Adipose tissue (tissue), 3 donors: Measurements from ENCODE around the gene HTR4. TPM values are rescaled to one million over a fixed set of nuclear protein-coding genes. Genes with fewer than 3 reads are reported as not detected.
"Not testable (repeated sequence)": the region's sequence is repeated elsewhere in the genome, so short reads cannot be mapped to it uniquely, and the experiment has no call there.

ENCODE experiments used
- H3K27ac ChIP-seq: one replicate; pipeline ENCODE4 v1.5.1; 2013; ENCODE audit warnings: low read depth, low read length
- WGBS, 3 donors: extraction: QIAGEN DNeasy Blood & Tissue Kit; methylation state at CpG; one replicate each; pipeline ENCODE4 v1.1.7; 2013; 5-methylcytosine and 5-hydroxymethylcytosine counted together
- polyA plus RNA-seq, 3 donors: library from polyadenylated mRNA; stranded (reverse); fragments of 200-250 nt; gene quantifications; one replicate each; pipeline ENCODE4 v1.2.3, GENCODE V29; 2013
- donor health status: healthy with polysubstance abuse.
- donor health status: Bipolar disorder and iron deficiency.
- donor health status: healthy.

Gene HTR4
- polyA plus RNA-seq, 3 donors, result not detected

DNA sequence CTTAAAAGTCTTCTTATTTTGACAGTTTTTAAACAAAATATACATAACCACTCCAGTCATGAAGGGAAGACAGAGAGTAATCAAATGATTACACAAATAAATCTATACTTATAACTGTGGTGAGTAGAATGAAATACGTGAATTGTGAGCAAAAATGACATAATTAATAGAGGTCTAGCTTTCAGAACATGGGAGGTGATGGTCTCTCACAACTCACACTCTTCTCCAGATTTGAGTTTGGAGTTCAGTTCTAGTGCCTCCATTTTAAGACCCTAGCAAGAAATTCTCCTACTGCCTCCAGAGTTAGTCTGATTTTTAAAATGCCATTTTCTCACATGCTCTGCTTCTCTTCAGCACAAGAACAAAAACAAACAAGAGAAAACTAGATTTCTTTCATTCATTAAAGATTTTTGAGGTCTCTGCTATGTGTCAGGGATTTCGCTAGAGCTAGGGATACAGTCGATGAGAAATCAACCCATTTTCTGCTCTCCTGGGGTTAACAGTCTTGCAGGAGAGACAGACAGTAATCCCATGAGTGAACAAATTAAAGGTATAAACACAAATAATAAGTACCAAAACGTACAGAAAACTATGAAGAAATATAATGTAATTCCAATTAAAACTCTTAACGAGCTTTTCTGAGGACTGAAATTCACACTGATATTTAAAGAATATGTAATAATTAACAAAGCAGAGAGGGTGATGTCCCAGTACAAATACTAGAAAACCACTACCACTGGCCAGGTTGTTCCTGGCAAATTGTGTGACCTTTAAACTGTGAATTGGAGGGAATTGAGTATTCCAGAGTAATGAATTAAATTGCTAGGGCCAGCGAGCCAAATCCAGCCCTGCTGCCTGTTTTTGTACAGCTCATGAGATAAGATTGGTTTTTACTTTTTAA, 27.1 kb upstream of the HTR4 start:
- 54 to 77% (median 72%) methylated on average over 6 of the region's 6 CpGs for whole genome bisulfite sequencing, 3 donors
- no peak overlapping the region for H3K27ac ChIP-seq

DNA sequence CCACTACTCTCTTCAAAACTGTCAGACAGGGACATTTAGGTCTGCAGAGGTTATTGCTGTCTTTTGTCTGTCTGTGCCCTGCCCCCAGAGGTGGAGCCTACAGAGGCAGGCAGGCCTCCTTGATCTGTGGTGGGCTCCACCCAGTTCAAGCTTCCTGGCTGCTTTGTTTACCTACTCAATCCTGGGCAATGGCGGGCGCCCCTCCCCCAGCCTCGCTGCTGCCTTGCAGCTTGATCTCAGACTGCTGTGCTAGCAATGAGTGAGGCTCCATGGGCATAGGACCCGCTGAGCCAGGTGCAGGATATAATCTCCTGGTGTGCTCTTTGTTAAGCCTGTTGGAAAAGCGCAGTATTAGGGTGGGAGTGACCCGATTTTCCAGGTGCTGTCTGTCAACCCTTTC, 19.4 kb upstream of the HTR4 start:
- 86 to 93% (median 91%) methylated on average over 6 of the region's 6 CpGs for WGBS, 3 donors
- H3K27ac ChIP-seq, result not testable (repeated sequence)

DNA sequence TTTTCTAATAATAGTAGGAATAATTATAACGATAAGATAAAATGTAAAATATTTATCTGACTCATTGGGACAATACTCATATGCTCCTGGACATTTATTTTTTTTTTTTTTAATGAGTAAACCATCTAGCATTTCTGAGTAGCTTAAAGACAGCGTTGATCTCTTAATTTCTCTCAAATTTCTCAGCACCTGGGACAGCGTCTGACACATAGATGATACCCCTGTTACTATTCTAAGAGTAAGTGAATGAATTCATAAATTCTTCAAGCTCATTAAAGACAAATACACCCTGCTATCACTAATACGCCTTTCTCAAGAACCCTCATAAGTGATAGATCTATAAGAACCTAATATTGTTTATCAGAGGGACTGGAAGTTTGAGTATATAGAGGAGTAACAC, 12.0 kb upstream of the HTR4 start:
- WGBS, 3 donors, result 69 to 70% (median 69%) methylated on average over 4 of the region's 4 CpGs
- H3K27ac ChIP-seq, result no peak overlapping the region

DNA sequence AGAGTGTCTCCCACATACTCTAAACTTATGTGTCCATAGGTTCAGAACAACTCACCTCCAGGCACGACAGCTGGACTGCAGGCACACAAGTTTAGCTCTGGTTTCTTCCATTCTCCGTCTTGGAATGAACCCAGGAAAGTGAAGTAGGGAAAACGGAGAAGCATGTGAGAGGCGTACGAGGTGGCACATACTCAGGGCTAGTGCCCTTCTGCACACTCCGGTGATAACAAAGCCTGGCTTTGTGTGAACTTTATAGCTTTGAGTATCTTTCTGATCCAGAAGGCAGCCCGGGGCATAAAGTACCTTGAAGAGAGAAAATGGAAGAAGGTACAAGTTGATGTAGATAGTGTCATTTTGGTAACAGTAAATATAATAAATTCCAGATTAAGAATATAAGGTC, 11.1 kb upstream of the HTR4 start:
- WGBS, 3 donors, result 67 to 84% (median 70%) methylated on average over 7 of the region's 7 CpGs
- no peak overlapping the region for H3K27ac ChIP-seq

DNA sequence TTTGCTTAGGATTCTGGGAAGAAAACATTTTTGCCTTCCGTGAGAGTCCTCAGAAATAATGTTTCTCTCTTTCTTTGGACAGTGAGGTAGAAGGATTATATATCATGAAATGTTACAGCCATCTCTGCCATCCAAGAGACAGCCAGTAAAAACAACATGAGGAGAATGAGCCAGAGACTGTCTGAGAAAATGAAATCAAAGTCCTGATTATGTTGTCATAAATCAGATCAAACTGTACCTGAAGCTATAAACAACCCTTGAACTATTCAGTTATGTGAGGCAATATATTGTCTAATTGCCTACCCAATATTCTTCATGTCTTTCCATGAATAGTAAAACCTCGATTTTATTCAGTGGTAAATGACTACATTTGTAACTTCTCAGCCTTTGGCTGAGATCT, 9.2 kb upstream of the HTR4 start:
- 56 to 68% (median 65%) methylated on average over 2 of the region's 2 CpGs for WGBS, 3 donors
- no peak overlapping the region for H3K27ac ChIP-seq

DNA sequence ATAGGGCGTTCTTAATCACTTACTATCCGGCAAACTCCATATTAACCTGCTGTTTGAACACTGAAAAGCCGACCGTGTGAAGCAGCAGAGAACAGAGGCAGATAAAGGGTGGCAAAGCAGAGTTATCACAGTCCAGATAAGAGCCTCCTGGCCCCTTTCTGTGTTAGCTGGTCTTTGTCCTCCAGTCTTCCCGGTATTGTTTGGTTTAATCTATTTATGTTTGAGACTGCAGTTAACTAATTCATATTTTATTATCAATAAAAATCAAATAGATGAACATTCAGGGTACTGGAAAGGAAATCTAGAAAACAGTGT, 6.0 kb upstream of the HTR4 start:
- H3K27ac ChIP-seq, result no peak overlapping the region
- 22 to 79% (median 53%) methylated on average over 5 of the region's 5 CpGs for WGBS, 3 donors

DNA sequence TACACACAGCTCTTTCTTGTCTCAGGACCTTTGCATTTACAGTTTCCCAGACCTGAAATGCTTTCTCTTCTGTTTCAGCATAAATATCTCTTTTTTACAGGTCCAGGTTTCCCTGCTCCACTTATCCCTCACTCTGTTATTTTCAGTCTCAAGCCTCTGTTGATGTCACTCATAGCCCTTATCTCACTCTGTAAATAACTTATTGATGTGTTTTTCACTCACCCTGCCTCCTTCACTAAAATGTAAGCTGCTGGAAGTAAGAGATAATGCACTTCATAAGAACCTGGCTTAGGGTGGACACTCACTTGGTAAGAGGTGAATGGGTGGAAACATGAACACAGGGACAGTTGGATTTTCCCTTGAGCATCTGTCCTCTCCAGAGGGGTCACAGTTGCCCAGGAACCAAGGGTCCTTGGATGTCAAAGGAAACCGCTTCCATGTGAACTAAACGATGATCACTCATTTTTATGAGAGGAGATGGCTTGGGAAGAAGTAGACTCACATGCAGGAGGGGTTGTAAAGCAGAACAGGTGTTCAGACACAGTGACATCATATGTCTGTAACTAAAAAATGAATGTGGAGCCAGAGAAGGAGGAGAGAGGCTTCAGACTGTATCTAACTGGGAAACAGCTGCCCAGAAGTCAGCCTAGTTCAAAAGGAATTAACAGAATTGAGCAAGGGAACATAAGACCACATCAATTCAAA, 5.5 kb upstream of the HTR4 start:
- H3K27ac ChIP-seq, result no peak overlapping the region
- 50 to 78% (median 66%) methylated on average over 2 of the region's 2 CpGs for WGBS, 3 donors

DNA sequence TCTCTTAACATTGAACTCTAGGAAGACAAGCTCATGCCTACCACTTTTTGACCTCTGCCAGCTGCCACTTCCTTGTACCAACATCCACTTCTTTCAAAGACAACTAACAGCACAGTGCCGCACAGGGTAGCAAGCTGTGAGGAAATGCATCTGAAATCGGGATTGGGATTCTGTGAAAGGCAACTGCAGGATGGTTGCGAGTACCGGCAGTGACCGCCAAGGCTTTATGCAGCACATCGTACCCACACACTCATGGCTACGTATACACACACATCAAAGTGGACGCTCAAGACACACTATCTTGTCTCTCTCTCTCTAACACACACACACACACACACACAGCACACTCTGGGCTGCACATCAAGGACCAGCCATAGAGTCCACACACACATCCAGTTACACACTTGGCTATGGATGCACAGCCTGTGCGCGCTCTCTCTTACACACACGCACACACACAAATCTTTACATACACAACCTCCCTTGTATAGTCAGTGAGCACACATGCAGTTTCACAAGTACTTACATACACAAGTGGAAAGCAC, 964 bp downstream of the HTR4 start:
- 75 to 84% (median 82%) methylated on average over 11 of the region's 11 CpGs for WGBS, 3 donors
- no peak overlapping the region for H3K27ac ChIP-seq

DNA sequence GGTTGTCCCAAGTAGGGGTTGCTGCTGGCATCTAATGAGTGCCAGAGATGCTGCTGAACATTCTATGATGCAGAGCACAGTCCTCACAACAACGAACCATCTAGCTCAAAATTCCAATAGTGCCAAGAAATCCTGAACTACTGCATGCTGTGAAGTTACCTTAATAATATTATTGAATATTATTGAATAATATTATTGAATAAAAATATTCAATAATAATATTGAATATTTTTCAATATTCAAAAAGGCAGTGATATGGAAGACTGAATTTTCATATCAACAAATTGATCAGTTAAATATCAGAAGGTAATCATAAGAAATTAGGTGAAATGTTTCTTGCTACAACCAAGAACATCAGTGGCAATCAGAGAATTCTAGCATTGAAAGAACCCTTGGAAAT, 2.8 kb downstream of the HTR4 start:
- WGBS, 3 donors, result 70 to 85% (median 81%) methylated on average over 1 of the region's 1 CpG
- H3K27ac ChIP-seq, result no peak overlapping the region

DNA sequence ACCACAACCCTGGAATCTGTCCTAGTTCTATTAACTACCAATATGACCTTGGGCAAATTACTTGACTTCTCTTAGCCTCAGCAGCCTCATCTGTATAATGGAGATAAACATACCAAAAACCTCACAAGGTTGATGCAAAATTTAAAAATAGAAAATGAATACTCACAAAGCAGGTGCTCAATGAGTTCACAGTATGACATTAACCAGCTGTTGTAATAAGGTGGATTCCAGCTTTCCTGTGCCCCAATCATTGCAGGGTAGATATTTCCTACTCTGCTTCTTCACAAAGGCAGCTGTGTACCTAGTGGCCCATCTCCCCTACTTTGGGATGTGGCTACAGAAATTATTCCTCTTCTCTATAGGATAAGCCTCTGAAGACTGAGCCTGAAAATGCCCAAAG, 8.8 kb downstream of the HTR4 start:
- H3K27ac ChIP-seq, result no peak overlapping the region

DNA sequence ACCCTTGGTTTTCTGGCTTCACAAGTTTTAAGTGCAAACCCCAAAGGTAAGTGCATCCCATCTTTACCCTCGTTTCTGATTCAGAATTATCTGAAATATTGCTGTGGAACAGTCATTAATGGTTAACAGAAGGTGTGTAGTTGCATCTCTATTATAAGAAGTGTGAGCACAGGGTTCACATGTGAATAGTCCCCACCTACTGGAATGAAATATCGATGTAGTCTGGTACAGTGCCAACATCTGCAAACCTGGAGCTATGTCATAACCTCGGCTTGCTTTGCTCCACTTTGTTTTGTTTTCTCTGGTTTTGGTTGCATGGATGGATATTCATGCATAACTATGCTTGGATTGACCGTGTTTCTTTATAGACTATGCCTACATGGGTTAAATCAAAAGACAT, 12.6 kb downstream of the HTR4 start:
- WGBS, 3 donors, result 58 to 80% (median 75%) methylated on average over 4 of the region's 4 CpGs
- no peak overlapping the region for H3K27ac ChIP-seq

DNA sequence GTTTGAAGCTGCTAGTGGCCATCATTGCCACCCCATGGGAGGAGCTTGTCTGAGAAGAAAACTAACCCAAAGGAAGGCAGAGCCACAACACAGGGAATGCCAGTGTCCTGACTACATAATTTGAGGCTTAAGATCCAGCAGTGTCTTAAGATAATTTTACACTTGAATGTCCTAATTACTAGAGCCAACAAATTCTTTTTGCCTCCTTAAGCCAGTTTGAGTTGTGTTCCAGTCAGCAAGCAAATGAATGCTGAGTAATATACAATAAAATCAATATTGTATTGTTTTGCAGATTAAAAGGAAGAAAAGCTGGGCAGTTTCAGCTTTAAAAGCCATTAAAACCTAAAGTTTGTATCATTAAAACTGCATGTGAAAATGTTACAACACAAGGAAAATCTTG, 13.9 kb downstream of the HTR4 start:
- H3K27ac ChIP-seq, result no peak overlapping the region

DNA sequence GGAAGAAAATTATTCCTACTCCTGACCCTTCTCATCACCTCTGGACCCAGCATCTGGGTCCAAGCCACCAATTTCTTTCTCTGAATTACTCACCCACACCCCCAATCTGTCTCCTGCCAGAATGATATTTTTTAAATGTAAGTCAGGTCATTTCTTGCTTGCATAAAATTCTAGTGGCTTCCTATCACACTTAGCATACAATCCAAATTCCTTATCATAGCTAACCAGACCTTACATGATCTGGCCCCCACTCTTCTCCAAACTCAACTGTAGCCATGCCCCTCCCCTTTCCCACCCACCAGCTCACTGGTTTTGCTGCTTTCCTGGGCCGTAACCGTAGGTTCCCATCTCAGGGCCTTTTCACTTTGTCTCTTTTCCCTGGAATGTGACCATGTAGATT, 15.2 kb downstream of the HTR4 start:
- no peak overlapping the region for H3K27ac ChIP-seq
- 46 to 81% (median 47%) methylated on average over 2 of the region's 2 CpGs for WGBS, 3 donors

DNA sequence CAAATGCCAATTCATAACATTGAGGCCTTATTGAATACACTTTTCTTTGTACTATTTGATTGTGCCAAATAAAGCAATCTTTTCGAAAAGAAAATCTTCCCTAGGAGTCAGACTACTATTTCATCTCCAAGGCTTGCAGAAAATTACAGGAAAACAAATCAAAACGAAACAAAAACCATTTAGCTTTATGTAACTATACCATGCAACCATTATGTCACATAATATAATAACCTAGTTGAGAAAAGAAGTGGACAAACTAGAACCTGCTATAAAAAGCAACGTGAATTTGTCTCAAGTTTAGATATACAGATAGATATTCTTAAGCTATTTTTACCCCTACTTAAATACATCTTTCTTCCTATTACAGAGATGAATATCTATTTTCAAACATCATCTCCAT, 18.0 kb downstream of the HTR4 start:
- H3K27ac ChIP-seq, result no peak overlapping the region
- WGBS, 3 donors, result 70 to 74% (median 72%) methylated on average over 3 of the region's 3 CpGs

DNA sequence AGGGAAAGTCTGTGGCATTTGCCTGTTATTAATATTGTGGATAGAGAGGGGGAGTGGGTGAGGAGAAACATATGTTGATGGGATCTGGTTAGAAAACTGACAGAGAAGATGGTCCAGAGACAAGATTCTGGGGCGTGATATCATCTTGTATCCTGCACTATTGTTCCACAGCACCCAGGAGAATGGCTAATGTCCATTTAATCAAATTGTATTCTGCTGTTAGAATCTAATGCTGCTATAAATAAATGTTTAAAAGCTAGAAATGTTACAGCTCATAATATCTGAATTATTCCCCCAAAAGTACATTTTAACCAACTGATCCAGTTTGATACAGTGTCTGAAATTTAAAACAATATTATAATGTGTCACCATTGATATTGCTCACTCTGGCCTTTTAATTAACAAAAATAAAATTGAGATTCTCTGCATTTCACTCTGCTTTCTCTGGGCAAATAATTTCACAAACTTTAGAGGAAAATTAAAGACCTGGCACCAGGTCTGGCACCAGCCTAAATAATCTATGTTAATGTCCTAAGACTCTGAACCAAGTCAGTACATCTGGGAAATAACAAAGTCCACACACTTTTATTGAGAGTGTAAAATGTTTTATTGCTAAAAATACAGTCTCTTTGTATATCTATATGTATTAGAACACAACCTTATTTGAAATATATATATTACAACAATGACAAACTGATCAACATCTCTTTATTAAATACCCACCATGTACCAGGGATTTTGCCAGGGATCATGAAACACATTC, 18.8 kb downstream of the HTR4 start:
- H3K27ac ChIP-seq, result no peak overlapping the region

DNA sequence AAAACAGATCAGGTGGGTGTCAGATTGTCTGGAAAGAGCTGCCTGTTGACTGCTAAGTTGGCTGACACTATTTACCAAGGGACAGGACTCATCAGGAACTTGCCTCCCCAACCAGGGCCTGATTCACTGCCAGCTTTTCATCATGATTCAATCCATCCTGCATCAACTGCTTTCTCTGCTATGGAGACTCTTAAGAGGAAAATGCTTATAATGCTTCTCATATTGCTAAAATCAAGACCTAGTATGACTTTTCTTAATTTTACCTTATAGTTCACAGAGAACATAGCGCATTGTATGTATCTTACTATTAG, 21.3 kb downstream of the HTR4 start:
- no peak overlapping the region for H3K27ac ChIP-seq
- WGBS, 3 donors, result 87 to 98% (median 94%) methylated on average over 1 of the region's 1 CpG

More for the DNA sequence above, 18.8 kb downstream of the HTR4 start:
- 57 to 85% (median 61%) methylated on average over 1 of the region's 1 CpG for WGBS, 3 donors

DNA sequence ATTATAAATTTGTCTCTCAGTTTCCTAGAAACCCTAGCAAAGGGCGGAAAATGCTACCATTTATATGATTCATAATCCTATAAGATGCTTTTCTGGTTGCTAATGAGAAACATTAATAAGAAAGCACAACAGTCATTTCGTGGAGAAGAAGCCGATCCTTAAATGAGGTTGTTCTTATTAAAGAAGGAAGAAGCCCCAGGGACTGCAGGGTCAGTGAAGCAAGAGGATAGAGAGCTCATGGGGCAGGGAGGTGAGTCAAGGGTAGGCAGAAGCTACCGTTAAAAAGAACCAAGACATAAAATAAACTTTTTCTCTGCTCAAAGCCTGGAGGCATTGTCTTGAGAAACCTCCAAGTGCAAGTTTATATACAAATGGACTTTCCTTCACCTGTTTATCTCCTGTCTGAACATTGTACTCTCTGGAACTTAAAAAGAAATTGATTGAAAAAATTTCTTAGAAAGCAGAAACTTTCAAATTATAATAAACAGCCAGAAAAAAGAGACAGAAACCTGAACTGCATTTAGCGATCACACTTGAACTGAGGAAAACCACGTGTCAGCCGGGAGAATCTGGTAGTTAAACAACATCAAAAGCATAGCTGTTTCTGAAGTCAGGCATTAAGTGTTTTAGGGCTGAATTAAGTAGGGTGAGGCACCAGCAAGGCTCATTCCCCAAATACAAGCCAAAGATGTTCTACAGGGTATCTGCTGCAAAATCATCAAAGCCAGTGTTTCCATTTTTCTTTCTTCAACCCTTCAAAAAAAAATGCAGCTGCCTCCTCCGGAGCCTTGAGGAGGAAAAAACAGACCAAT, 21.9 kb downstream of the HTR4 start:
- H3K27ac ChIP-seq, result no peak overlapping the region

DNA sequence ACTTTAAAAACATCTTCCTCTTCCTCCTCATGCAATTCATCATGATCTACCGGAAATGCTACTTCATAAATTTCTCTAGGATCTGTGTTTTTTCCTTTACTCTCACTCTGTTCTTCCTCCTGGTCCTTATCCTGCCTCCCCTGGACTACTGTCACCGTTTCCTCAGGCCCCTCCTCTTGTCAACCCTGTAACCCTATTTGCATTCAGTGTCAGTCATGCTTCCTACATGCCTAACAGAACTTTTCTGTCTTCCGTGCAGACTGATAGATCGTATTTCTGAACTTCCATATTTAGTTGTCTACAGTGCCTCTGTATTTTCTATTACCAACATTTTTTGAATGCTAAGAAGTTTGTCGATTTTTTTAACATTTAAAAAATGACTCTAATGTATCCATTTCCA, 27.3 kb downstream of the HTR4 start:
- H3K27ac ChIP-seq, result no peak overlapping the region
- WGBS, 3 donors, result 62 to 64% (median 62%) methylated on average over 5 of the region's 5 CpGs

More for the DNA sequence above, 21.9 kb downstream of the HTR4 start:
- 34 to 59% (median 52%) methylated on average over 8 of the region's 8 CpGs for WGBS, 3 donors
